Embryonic facial prominence (tissue), 1 donor: Measurements from ENCODE around the gene EIF2D.

Source experiments
- DNase-seq: peaks from one replicate; pipeline ENCODE4 v3.0.0-alpha.2; 2016; ENCODE audit errors: extremely low spot score

The EIF2D gene

DNA sequence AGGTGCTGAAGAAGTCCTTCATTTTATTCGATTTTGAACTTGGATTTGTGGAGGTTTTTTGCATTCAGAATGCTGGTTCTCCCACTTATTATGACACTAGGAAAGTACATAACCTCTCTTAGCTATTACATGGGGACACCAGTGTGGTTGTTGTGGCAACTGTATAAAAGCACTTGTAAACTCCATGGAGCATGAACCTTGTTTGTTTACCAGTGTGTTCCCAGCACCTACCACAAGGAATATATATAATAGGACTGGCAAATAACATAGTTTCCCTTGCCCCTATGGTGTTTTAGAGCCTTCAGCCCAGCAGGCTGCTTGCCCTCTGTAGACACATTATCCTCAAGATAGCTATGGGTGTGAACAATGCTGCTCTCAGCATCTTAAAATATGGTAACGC lies 61.8 kb downstream of the EIF2D start:
- DNase-seq: no peak

DNA sequence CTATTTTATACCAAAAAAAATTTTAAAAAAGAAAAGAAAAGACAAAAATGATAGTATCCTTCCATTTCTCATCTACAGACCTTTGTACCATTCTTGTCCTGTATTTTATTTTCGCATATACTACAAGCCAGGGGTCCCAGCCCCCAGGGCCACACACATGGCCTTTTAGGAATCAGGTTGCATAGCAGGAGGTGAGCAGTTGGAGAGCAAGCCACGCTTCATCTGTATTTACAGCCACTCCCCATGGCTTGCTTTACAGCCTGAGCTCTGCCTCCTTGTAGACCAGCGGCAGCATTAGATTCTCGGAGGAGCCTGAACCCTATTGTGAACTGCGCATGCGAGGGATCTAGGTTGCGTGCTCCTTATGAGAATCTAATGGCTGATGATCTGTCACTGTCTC lies 65.2 kb downstream of the EIF2D start:
- DNase-seq: no peak

DNA sequence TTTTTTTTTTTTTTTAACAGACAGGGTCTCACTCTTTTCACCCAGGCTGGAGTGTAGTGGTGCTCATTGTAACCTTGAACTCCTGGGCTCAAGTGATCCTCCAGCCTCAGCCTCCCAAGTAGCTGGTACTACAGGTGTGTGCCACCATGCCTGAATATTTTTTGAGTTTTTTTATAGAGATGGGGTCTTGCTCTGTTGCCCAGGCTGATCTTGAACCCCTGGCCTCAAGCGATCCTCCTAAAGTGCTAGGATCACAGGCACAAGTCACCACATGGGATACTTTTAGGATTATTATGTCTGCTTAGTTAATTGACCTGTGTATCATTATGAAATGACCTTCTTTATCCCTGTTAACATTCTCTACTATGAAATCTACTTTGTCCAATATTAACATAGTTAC lies 66.9 kb downstream of the EIF2D start:
- no peak for DNase-seq

DNA sequence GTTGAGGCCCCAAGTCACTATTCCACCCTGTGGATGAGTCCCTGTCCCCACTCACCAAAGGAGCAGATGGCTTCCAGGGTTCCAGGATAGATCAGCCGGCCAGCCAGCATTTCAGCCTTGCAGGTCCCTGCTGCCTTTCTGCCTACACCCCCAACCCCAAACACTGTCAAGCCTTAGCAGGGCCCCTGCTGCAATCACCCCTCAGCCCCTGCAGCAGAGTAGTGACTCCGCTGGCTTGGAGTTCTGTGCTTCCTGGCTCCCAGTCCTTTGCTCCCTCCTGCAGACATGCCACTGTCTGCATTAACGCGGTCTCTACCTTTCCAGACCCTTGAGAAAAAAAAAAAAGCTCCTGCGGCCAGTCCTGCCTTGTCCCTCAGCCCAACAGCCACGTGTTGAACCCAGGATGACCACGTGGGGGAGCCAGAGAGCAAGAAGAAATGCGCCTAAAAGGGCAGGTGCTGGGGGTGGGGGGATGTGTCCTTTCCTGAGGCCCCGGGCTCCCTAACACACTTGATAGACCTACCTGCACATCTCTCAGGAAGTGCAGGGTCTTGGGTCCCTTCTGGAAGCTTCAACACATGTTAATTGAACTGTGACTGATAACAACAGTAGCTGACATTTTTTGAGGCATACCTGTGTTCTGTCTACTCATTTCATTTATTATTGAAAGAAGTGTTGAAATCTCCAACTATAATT lies 67.6 kb downstream of the EIF2D start:
- no peak for DNase-seq
